Activated CD4-positive, alpha-beta T cell treated with anti-CD3 and anti-CD28 coated beads, Interleukin-2, amount 10 ng/mL, durations not matched to agents 24 days and 14 days (primary cell): ENCODE results near the gene ZDHHC23. TPM values are rescaled to one million over a fixed set of nuclear protein-coding genes. Genes with fewer than 3 reads are reported as not detected.

Source experiments
- DNase-seq: peaks from one replicate; pipeline ENCODE4 v3.0.0; 2022
- H3K27ac Mint-ChIP-seq: one replicate; pipeline ENCODE4 v1.8.0; 2022; ENCODE audit warnings: mild to moderate bottlenecking, mixed read lengths
- H3K27me3 Mint-ChIP-seq: one replicate; pipeline ENCODE4 v1.8.0; 2022; ENCODE audit warnings: mixed read lengths
- H3K36me3 Mint-ChIP-seq: one replicate; pipeline ENCODE4 v1.8.0; 2022; ENCODE audit warnings: low read depth, mild to moderate bottlenecking, mixed read lengths
- H3K4me1 Mint-ChIP-seq: one replicate; pipeline ENCODE4 v1.8.0; 2021; ENCODE audit warnings: mixed read lengths
- H3K4me3 Mint-ChIP-seq: one replicate; pipeline ENCODE4 v1.8.0; 2022; ENCODE audit warnings: mild to moderate bottlenecking, moderate library complexity, mixed read lengths
- H3K9me3 Mint-ChIP-seq: one replicate; pipeline ENCODE4 v1.8.0; 2021; ENCODE audit warnings: mixed read lengths
- intact Hi-C: fragments of 100-400 bp; cut with micrococcal nuclease; formaldehyde crosslinking; loops from one replicate; pipeline ENCODE4 v1.15.1; 2023
- total RNA-seq: library from RNA; stranded (reverse); gene quantifications from 2 replicates; pipeline ENCODE4 v1.2.3, GENCODE V29; 2022

Gene ZDHHC23, protein sequence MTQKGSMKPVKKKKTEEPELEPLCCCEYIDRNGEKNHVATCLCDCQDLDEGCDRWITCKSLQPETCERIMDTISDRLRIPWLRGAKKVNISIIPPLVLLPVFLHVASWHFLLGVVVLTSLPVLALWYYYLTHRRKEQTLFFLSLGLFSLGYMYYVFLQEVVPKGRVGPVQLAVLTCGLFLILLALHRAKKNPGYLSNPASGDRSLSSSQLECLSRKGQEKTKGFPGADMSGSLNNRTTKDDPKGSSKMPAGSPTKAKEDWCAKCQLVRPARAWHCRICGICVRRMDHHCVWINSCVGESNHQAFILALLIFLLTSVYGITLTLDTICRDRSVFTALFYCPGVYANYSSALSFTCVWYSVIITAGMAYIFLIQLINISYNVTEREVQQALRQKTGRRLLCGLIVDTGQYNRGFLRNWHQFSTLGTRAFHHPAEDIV
- total RNA-seq, result 1.9 and 2.4 TPM in 2 replicates

DNA sequence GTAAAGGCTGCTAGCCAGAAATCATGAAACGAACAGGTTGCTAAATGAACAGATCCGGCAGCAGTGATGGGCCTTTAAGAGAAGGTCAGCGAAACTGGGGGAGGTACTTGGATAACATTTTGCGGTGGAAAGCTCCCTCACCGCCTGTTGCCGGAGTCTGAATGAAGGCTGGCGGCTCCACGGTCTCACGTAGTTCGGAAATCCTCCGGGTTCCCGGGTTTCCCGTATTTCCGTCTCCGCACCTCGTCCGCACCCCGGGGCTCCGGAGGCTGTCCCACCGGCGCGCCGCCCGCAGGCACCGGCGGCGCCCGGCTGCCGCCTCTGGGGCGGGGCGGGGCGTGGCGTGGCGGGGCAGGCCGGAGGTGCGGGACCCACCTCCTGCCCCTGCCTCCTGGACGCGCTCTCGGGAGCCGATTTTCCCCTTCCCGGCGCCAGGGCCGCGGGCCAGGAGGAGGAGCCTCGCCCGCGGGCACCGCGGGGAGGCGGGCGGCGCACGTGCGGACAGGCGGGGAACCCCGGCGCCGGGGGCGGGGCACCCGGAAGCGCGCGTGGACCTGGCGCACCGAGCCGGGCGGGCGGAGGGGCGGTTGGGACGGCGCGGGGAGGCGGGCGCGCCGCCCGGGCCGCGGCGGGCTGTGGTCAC, at the start of gene ZDHHC23:
Gene ZDHHC23 (plus strand): TSS at position 642 of the 643 bp plus-strand sequence. CDS start 790 bp downstream, outside the sequence.
- peaks cover 61% of the 10 kb centered on the region for H3K27me3 Mint-ChIP-seq
- no peaks in the 10 kb centered on the region for H3K9me3 Mint-ChIP-seq
- peaks cover 10% of the 10 kb centered on the region for H3K4me1 Mint-ChIP-seq
- intact Hi-C loops, result loop anchor here (1.0 to 5.0 kb wide), 3 partner anchors 109 to 200 kb away; partner anchors contain the start of genes ATP6V1A, CCDC191, GRAMD1C and NAA50
- peak; percentile 93 for DNase-seq
- peak within 1 kb of the TSS; percentile 57 for H3K27ac Mint-ChIP-seq
- peak within 1 kb of the TSS; percentile 82 for H3K4me3 Mint-ChIP-seq
- no peaks in the 10 kb centered on the region for H3K36me3 Mint-ChIP-seq

GRCh38 chr3:113898892-113899291, 48.9 kb upstream of the ZDHHC23 start:
- Mint-ChIP-seq H3K36me3 (no peaks in the 10 kb centered on the region), H3K27ac (no peak overlapping the region), H3K9me3 (no peaks in the 10 kb centered on the region)

DNA sequence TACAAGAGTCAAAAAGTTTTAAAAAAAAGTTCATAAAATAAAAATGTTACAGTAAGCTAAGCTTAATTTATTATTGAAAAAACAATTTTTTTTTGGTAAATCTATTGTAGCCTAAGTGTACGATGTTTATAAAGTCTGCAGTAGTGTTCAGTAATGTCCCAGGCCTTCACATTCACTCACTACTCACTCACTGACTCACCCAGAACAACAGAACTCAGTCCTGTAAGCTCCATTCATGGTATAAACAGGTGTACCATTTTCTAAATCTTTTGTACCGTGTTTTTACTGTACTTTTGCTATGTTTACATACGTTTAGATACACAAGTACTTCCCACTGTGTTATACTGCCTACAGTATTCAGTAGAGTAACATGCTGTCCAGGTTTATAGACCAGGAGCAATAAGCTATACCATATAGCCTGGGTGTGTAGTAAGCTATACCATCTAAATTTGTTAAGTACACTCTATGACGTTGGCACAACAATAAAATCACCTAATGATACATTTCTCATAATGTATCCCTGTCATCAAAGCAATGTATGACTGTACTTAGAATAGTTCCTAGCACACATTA, 41.2 kb upstream of the ZDHHC23 start:
- intact Hi-C loops, result no loop called here
- H3K27me3 Mint-ChIP-seq, result peaks cover 11% of the 10 kb centered on the region
- no peaks in the 10 kb centered on the region for H3K4me1 Mint-ChIP-seq
- no peaks in the 10 kb centered on the region for H3K9me3 Mint-ChIP-seq
- no peak overlapping the region for H3K4me3 Mint-ChIP-seq
- no peaks in the 10 kb centered on the region for H3K36me3 Mint-ChIP-seq
- no peak for DNase-seq
- no peak overlapping the region for H3K27ac Mint-ChIP-seq

More at GRCh38 chr3:113898892-113899291, 48.9 kb upstream of the ZDHHC23 start:
- intact Hi-C loops, result no loop called here
- no peak overlapping the region for H3K4me3 Mint-ChIP-seq
- H3K27me3 Mint-ChIP-seq, result peaks cover 14% of the 10 kb centered on the region
- DNase-seq, result no peak
- H3K4me1 Mint-ChIP-seq, result peaks cover 2% of the 10 kb centered on the region

DNA sequence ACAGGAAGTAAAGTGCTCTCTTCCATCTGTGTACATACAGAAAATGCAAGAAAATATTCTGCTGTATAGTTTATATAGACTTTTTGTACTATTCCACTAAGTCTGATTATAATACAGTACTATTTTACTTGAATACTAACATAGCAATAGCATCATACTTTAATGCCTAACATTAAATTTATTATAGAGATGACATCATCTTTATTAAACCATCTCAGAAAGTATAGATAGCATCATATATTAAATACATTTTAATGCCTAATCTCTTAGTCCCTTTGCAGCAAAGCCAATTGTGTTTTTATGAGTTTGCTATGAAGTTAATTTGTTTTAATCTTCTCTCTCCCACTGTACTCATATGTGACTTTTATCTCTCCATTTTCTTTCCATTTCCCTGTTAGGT, 39.7 kb upstream of the ZDHHC23 start:
- intact Hi-C loops, result no loop called here
- Mint-ChIP-seq H3K4me1 (peaks cover 3% of the 10 kb centered on the region), H3K9me3 (no peaks in the 10 kb centered on the region), H3K27ac (no peak overlapping the region), H3K27me3 (peaks cover 8% of the 10 kb centered on the region), H3K4me3 (no peak overlapping the region), H3K36me3 (no peaks in the 10 kb centered on the region)
- no peak for DNase-seq

GRCh38 chr3:113910966-113911365, 36.8 kb upstream of the ZDHHC23 start:
- H3K27ac Mint-ChIP-seq, result no peak overlapping the region
- DNase-seq, result no peak
- H3K4me3 Mint-ChIP-seq, result no peak overlapping the region
- no peaks in the 10 kb centered on the region for H3K9me3 Mint-ChIP-seq
- H3K27me3 Mint-ChIP-seq, result peaks cover 14% of the 10 kb centered on the region
- peaks cover 3% of the 10 kb centered on the region for H3K4me1 Mint-ChIP-seq
- intact Hi-C loops, result no loop called here
- H3K36me3 Mint-ChIP-seq, result no peaks in the 10 kb centered on the region

- H3K4me3 Mint-ChIP-seq, result peak overlapping the region; percentile 53
- H3K9me3 Mint-ChIP-seq, result no peaks in the 10 kb centered on the region
- H3K27ac Mint-ChIP-seq, result no peak overlapping the region
- H3K27me3 Mint-ChIP-seq, result peaks cover 13% of the 10 kb centered on the region
- intact Hi-C loops, result loop anchor here (1.0 to 2.0 kb wide), 2 partner anchors 74 to 176 kb away; partner anchors contain the start of gene GRAMD1C
- H3K4me1 Mint-ChIP-seq, result peaks cover 3% of the 10 kb centered on the region
- no peaks in the 10 kb centered on the region for H3K36me3 Mint-ChIP-seq
- DNase-seq, result peak; percentile 77
Observed at GRCh38 chr3:113912552-113913236, 35.1 kb upstream of the ZDHHC23 start.

DNA sequence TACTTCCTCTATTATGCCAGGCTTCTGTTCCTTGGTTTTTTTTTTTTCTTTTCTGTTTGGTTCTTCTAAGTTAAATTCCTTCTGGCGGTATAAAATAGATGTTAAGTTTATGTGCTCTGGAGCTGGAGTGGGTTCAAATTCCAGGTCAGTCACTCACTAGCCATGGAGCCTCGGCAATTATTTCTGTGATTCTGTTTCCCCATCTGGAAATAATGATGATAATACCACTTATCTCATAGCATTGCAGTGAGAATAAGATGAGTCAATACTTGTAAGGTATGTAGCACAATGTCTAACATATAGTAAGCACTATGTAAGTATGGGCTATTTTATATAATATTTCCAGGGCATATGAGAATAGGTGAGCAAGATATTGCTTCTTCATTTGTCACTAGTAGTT, 33.2 kb upstream of the ZDHHC23 start:
- no peak for DNase-seq
- no peak overlapping the region for H3K27ac Mint-ChIP-seq
- H3K4me1 Mint-ChIP-seq, result peaks cover 3% of the 10 kb centered on the region
- no peak overlapping the region for H3K4me3 Mint-ChIP-seq
- peaks cover 12% of the 10 kb centered on the region for H3K27me3 Mint-ChIP-seq
- no peaks in the 10 kb centered on the region for H3K9me3 Mint-ChIP-seq
- intact Hi-C loops, result no loop called here
- no peaks in the 10 kb centered on the region for H3K36me3 Mint-ChIP-seq

DNA sequence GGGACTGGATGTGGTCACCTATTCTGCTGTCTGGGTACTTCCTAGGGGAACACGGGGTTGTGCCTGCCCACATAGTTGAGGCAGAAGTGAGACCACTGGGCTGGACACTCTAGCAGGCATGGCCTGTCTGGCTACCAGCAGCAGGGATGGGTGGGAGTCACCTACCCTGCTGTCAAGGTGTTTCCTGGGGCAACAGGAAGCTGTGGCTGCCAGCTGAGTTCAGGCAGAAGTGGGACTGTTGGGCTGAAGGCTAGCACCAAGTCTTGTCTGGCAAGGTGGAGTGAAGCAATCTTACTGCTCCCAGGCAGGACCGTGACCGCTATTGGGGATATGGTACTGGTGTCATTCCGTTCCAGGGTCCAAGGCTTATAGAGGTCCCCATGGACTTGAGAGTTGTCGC, 20.3 kb upstream of the ZDHHC23 start:
- intact Hi-C loops, result no loop called here
- no peak overlapping the region for H3K27ac Mint-ChIP-seq
- H3K4me1 Mint-ChIP-seq, result no peaks in the 10 kb centered on the region
- peaks cover 27% of the 10 kb centered on the region for H3K9me3 Mint-ChIP-seq
- DNase-seq, result no peak
- no peaks in the 10 kb centered on the region for H3K36me3 Mint-ChIP-seq
- H3K4me3 Mint-ChIP-seq, result no peak overlapping the region
- H3K27me3 Mint-ChIP-seq, result peaks cover 11% of the 10 kb centered on the region

DNA sequence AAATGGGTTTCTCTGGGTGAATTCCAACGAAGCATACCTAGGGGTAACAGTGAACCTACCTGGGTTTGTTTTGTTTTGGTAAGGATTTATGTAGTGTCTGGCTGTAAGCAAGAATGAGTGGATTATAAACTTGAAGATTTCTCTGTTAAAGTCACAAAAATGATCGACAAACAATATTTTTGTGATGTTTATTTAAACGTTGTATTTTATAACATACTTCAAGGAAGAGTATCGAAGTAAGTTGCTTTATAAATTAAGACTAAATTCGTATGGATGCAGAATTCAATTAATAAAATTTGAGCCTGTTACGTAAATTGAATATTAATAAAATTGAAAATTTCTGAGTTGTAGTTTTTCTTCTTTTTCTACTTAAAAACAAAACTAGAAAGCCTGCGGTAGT, 982 bp upstream of the ZDHHC23 start:
- intact Hi-C loops, result loop anchor here (1.0 to 5.0 kb wide), 2 partner anchors 109 to 200 kb away; partner anchors contain the start of genes ATP6V1A, GRAMD1C and NAA50
- Mint-ChIP-seq H3K4me1 (peaks cover 10% of the 10 kb centered on the region), H3K27ac (no peak overlapping the region), H3K4me3 (peak overlapping the region; percentile 82), H3K27me3 (peaks cover 60% of the 10 kb centered on the region), H3K36me3 (no peaks in the 10 kb centered on the region), H3K9me3 (no peaks in the 10 kb centered on the region)
- DNase-seq, result no peak

- H3K27ac Mint-ChIP-seq, result peak overlapping the region; percentile 50
- H3K27me3 Mint-ChIP-seq, result peaks cover 58% of the 10 kb centered on the region
- H3K36me3 Mint-ChIP-seq, result no peaks in the 10 kb centered on the region
- H3K4me3 Mint-ChIP-seq, result peak overlapping the region; percentile 64
- peak; percentile 76 for DNase-seq
- intact Hi-C loops, result loop anchor here (1.0 to 5.0 kb wide), 2 partner anchors 108 to 201 kb away; partner anchors contain the start of genes ATP6V1A, CCDC191, NAA50 and QTRT2
- H3K4me1 Mint-ChIP-seq, result peaks cover 11% of the 10 kb centered on the region
- H3K9me3 Mint-ChIP-seq, result no peaks in the 10 kb centered on the region
Observed at GRCh38 chr3:113948015-113948917, 453 bp downstream of the ZDHHC23 start.

GRCh38 chr3:113952921-113953320, 5.1 kb downstream of the ZDHHC23 start:
- Mint-ChIP-seq H3K27ac (no peak overlapping the region), H3K9me3 (no peaks in the 10 kb centered on the region), H3K27me3 (peaks cover 26% of the 10 kb centered on the region), H3K36me3 (no peaks in the 10 kb centered on the region), H3K4me1 (peaks cover 14% of the 10 kb centered on the region), H3K4me3 (no peak overlapping the region)
- no peak for DNase-seq
- intact Hi-C loops, result no loop called here

DNA sequence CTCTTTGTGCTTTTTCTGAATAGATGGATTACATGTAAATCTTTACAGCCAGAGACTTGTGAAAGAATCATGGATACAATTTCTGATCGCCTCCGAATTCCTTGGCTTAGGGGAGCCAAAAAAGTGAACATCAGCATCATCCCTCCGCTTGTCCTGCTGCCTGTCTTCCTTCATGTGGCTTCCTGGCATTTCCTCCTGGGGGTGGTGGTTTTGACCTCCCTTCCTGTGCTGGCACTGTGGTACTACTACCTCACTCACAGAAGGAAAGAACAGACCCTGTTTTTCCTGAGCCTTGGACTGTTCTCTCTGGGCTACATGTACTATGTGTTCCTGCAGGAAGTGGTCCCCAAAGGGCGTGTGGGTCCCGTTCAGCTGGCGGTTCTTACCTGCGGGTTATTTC, 5.9 kb downstream of the ZDHHC23 start:
- Mint-ChIP-seq H3K27ac (no peak overlapping the region), H3K4me3 (no peak overlapping the region), H3K9me3 (no peaks in the 10 kb centered on the region), H3K27me3 (peaks cover 24% of the 10 kb centered on the region), H3K36me3 (no peaks in the 10 kb centered on the region), H3K4me1 (peaks cover 13% of the 10 kb centered on the region)
- DNase-seq, result no peak
- intact Hi-C loops, result no loop called here
